ENCODE results near the gene OPN5. TPM values are rescaled to one million over a fixed set of nuclear protein-coding genes. Genes with fewer than 3 reads are reported as not detected.
A peak's percentile ranks its signal among the peaks of the same experiment; 100 is the strongest.
"Not testable (repeated sequence)": the region's sequence is repeated elsewhere in the genome, so short reads cannot be mapped to it uniquely, and the experiment has no call there.

The OPN5 gene
- total and polyA plus RNA-seq, 8 donors, result not detected

GRCh38 chr6:47737406-47737805 is 44.4 kb upstream of the OPN5 start:
- DNase-seq (no peak), ATAC-seq (no peak), FAIRE-seq (no peak)
- no peaks in the 10 kb centered on the region for H3K27me3 ChIP-seq
- no peak overlapping the region for H3K4me3 ChIP-seq
- H3K27ac ChIP-seq, result no peak overlapping the region
- no peaks in the 10 kb centered on the region for H3K4me1 ChIP-seq
- intact Hi-C loops (cut with DNase I), result loop anchor here in 1 of 3 donors (10.0 kb wide), 1 partner anchor 103 kb away; no protein-coding TSS in a partner anchor
- H3K36me3 ChIP-seq, result no peaks in the 10 kb centered on the region
- H3K9me3 ChIP-seq, result no peaks in the 10 kb centered on the region
- WGBS, 2 donors, result 82 to 89% methylated on average over 2 of the region's 2 CpGs
- no peak for TF ChIP-seq CTCF (IDR thresholded peaks at IDR 0.05)

- Histone ChIP-seq H3K9me3 (no peaks in the 10 kb centered on the region), H3K4me3 (no peak overlapping the region), H3K27ac (no peak overlapping the region), H3K36me3 (no peaks in the 10 kb centered on the region), H3K27me3 (no peaks in the 10 kb centered on the region), H3K4me1 (no peaks in the 10 kb centered on the region)
- DNase-seq (no peak), FAIRE-seq (no peak), ATAC-seq (no peak)
- intact Hi-C loops (cut with DNase I), result no loop called here
- WGBS, 2 donors, result 60 to 61% methylated on average over 1 of the region's 1 CpG
- no peak for TF ChIP-seq CTCF (IDR thresholded peaks at IDR 0.05)
Observed at GRCh38 chr6:47740714-47741113, 41.1 kb upstream of the OPN5 start.

GRCh38 chr6:47741807-47742206 is 40.0 kb upstream of the OPN5 start:
- DNase-seq (no peak), ATAC-seq (peak in 3 of 4 donors; percentile 61 to 90 (median 90)), FAIRE-seq (no peak)
- H3K36me3 ChIP-seq, result no peaks in the 10 kb centered on the region
- TF ChIP-seq CTCF (IDR thresholded peaks at IDR 0.05), result no peak
- intact Hi-C loops (cut with DNase I), result no loop called here
- no peak overlapping the region for H3K27ac ChIP-seq
- H3K4me1 ChIP-seq, result no peaks in the 10 kb centered on the region
- H3K4me3 ChIP-seq, result no peak overlapping the region
- 58 to 77% methylated on average over 2 of the region's 2 CpGs for WGBS, 2 donors
- H3K27me3 ChIP-seq, result no peaks in the 10 kb centered on the region
- no peaks in the 10 kb centered on the region for H3K9me3 ChIP-seq

- H3K27me3 ChIP-seq, result no peaks in the 10 kb centered on the region
- FAIRE-seq (no peak), ATAC-seq (no peak), DNase-seq (no peak)
- no peaks in the 10 kb centered on the region for H3K4me1 ChIP-seq
- no peaks in the 10 kb centered on the region for H3K9me3 ChIP-seq
- intact Hi-C loops (cut with DNase I), result no loop called here
- TF ChIP-seq CTCF (IDR thresholded peaks at IDR 0.05), result no peak
- H3K36me3 ChIP-seq, result no peaks in the 10 kb centered on the region
- H3K4me3 ChIP-seq, result no peak overlapping the region
- H3K27ac ChIP-seq, result no peak overlapping the region
Observed at GRCh38 chr6:47743744-47744143, 38.1 kb upstream of the OPN5 start.

- H3K9me3 ChIP-seq; DNase-seq; H3K4me1 ChIP-seq; H3K27ac ChIP-seq; H3K27me3 ChIP-seq; H3K4me3 ChIP-seq; H3K36me3 ChIP-seq; ATAC-seq; FAIRE-seq; intact Hi-C loops (cut with DNase I): not testable (repeated sequence)
- WGBS, 2 donors, result 97 to 98% methylated on average over 3 of the region's 3 CpGs
Observed at GRCh38 chr6:47745269-47745668, 36.6 kb upstream of the OPN5 start.

GRCh38 chr6:47749757-47750156 is 32.1 kb upstream of the OPN5 start:
- no peak overlapping the region for H3K4me3 ChIP-seq
- H3K36me3 ChIP-seq, result no peaks in the 10 kb centered on the region
- no peak for TF ChIP-seq CTCF (IDR thresholded peaks at IDR 0.05)
- no peaks in the 10 kb centered on the region for H3K9me3 ChIP-seq
- 34 to 54% methylated on average over 1 of the region's 1 CpG for WGBS, 2 donors
- intact Hi-C loops (cut with DNase I), result no loop called here
- FAIRE-seq, result no peak
- no peaks in the 10 kb centered on the region for H3K4me1 ChIP-seq
- ATAC-seq, result no peak
- no peaks in the 10 kb centered on the region for H3K27me3 ChIP-seq
- H3K27ac ChIP-seq, result no peak overlapping the region
- DNase-seq, result no peak
